ENCODE measurements around the gene SPDYE6.

DNA sequence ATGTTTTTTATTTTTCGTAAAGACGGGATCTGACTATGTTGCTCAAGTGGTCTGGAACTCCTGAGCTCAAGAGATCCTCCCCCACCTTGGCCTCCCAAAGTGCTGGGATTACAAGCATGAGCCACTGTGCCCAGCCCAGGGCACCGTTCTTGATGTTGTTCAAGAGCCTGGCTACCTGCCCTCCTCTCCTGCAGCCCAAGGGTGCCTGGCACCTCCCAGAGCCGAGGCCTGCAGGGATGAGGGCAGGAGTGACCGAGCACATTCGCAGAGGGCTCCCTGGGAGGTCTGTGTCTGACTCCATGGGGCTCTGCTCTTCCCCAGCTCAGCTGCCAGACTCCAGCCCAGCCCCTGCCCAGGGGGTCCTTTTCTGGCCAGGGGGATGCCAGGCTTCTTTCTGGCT is 54.2 kb downstream of the SPDYE6 start:
- no peak for TF ChIP-seq CTCF (IDR thresholded peaks at IDR 0.05; ENCODE audit: low read length)
- TF ChIP-seq EZH2 (optimal IDR thresholded peaks at IDR 0.05; ENCODE audit: low read depth, low read length) = no peak

Data from MM.1S (cell line).